CD4-positive, alpha-beta T cell (primary cell): ENCODE data around the gene C11orf21. TPM values are rescaled to one million over a fixed set of nuclear protein-coding genes. Genes with fewer than 3 reads are reported as not detected.

Experiments used
- ATAC-seq: fragments of 200-7000 bp; cut with Tn5 transposase; one replicate; pipeline ENCODE4 v1.10.0; 2022; ENCODE audit warnings: mild to moderate bottlenecking; ENCODE audit not compliant: poor library complexity
- CTCF ChIA-PET: fragments of 350-600 bp; sonication (Branson Sonifier 250); formaldehyde crosslinking; loops from one replicate; lab custom pipeline; 2021; ENCODE audit warnings: antibody characterized with exemption, inconsistent platforms; lab: Charles Lee
- POLR2A ChIA-PET: fragments of 350-600 bp; sonication (Branson Sonifier 250); formaldehyde crosslinking; loops from one replicate; lab custom pipeline; 2021; ENCODE audit warnings: antibody characterized with exemption, inconsistent platforms; lab: Charles Lee
- DNase-seq, 14 experiments: peaks; one replicate each; pipeline ENCODE4 v3.0.0-alpha.2; 2013 to 2020; ENCODE audit warnings: mixed read lengths in 2 of 14
- H3K27ac ChIP-seq, 2 donors: one replicate each; pipeline versions ENCODE4 v1.5.1 to v1.7.0; 2013; ENCODE audit warnings: low read length in 2 of 2, low read depth in 1 of 2, mild to moderate bottlenecking in 1 of 2
- H3K27me3 ChIP-seq, 2 experiments: 1 replicate in 1 of 2; 2 replicates in 1 of 2; pipeline versions ENCODE4 v1.6.1 to v1.7.0; 2013; ENCODE audit warnings: low read length in 2 of 2, control low read depth in 1 of 2, mild to moderate bottlenecking in 1 of 2, moderate library complexity in 1 of 2; ENCODE audit not compliant: insufficient read depth in 2 of 2, control insufficient read depth in 1 of 2
- H3K36me3 ChIP-seq: one replicate; pipeline ENCODE4 v1.6.1; 2013; ENCODE audit warnings: low read length, control low read depth; ENCODE audit not compliant: insufficient read depth
- H3K4me1 ChIP-seq: one replicate; pipeline ENCODE4 v1.6.1; 2013; ENCODE audit warnings: low read length, control low read depth; ENCODE audit not compliant: insufficient read depth
- H3K4me3 ChIP-seq: one replicate; pipeline ENCODE4 v1.5.1; 2013; ENCODE audit warnings: mild to moderate bottlenecking, low read length, moderate library complexity
- H3K9me3 ChIP-seq, 2 experiments: 1 replicate in 1 of 2; 2 replicates in 1 of 2; pipeline versions ENCODE4 v1.6.1 to v1.7.0; 2013; ENCODE audit warnings: low read length in 2 of 2, mild to moderate bottlenecking in 2 of 2, control low read depth in 1 of 2, moderate library complexity in 1 of 2; ENCODE audit not compliant: control insufficient read depth in 1 of 2, insufficient read depth in 1 of 2
- H3K27ac Mint-ChIP-seq: one replicate; pipeline ENCODE4 v1.8.0; 2020; ENCODE audit warnings: mixed read lengths
- H3K27me3 Mint-ChIP-seq: one replicate; pipeline ENCODE4 v1.8.0; 2021; ENCODE audit warnings: mixed read lengths
- H3K36me3 Mint-ChIP-seq: one replicate; pipeline ENCODE4 v1.8.0; 2021; ENCODE audit warnings: low read depth, mixed read lengths
- H3K4me1 Mint-ChIP-seq: one replicate; pipeline ENCODE4 v1.8.0; 2021; ENCODE audit warnings: low read depth, mixed read lengths
- H3K4me3 Mint-ChIP-seq: one replicate; pipeline ENCODE4 v1.8.0; 2020; ENCODE audit warnings: mild to moderate bottlenecking, mixed read lengths
- H3K9me3 Mint-ChIP-seq: one replicate; pipeline ENCODE4 v1.8.0; 2020; ENCODE audit warnings: mixed read lengths
- CTCF ChIP-seq: fragments of 200-600 bp; IDR thresholded peaks from one replicate; pipeline ENCODE4 v1.8.0; 2022; ENCODE audit warnings: antibody characterized with exemption, mild to moderate bottlenecking
- intact Hi-C, 2 experiments: fragments of 100-400 bp; cut with DNase I in 1 of 2; cut with micrococcal nuclease in 1 of 2; formaldehyde crosslinking; loops; one replicate each; pipeline versions ENCODE4 v1.15.1 to v1.9.0; 2023 to 2025; cut with DNase I, micrococcal nuclease
- total RNA-seq, 174 experiments: library from RNA in 2 of 174; stranded (reverse) in 2 of 174; gene quantifications; one replicate each; pipeline ENCODE4 v1.2.3 and lab custom pipeline; 2021 to 2026

Gene C11orf21
- total RNA-seq, 2 experiments from 2014 or later: 71.2 to 71.7 TPM

GRCh38 chr11:2247496-2247895 is 54.2 kb downstream of the C11orf21 start:
- intact Hi-C loops: no loop called here
- H3K4me1 Mint-ChIP-seq: no peaks in the 10 kb centered on the region
- H3K4me3 Mint-ChIP-seq: no peak overlapping the region
- peaks cover 12% of the 10 kb centered on the region for H3K27me3 Mint-ChIP-seq
- TF ChIP-seq CTCF: no peak
- H3K36me3 ChIP-seq: no peaks in the 10 kb centered on the region
- H3K27me3 ChIP-seq: no peaks in the 10 kb centered on the region
- no peak overlapping the region for H3K27ac Mint-ChIP-seq
- H3K4me1 ChIP-seq: no peaks in the 10 kb centered on the region
- ChIA-PET POLR2A (no interaction called here), CTCF (no interaction called here)
- DNase-seq: no peak
- H3K36me3 Mint-ChIP-seq: no peaks in the 10 kb centered on the region
- H3K27ac ChIP-seq: no peak overlapping the region
- no peaks in the 10 kb centered on the region for H3K9me3 ChIP-seq
- ATAC-seq: no peak
- no peak overlapping the region for H3K4me3 ChIP-seq
- H3K9me3 Mint-ChIP-seq: peaks cover 4% of the 10 kb centered on the region

Other genes with a start within 250 kb of the C11orf21 start
- gene IGF2, start 162.5 kb downstream of the C11orf21 start, total RNA-seq: not detected
- gene INS, start 140.7 kb downstream of the C11orf21 start, total RNA-seq: not detected
- not detected for gene TH, start 130.1 kb downstream of the C11orf21 start, total RNA-seq
- not detected for gene ASCL2, start 31.3 kb downstream of the C11orf21 start, total RNA-seq
- 10 to 100 TPM; 81.8 TPM for gene TSPAN32, start 95 bp upstream of the C11orf21 start, total RNA-seq
- gene CD81, start 75.4 kb upstream of the C11orf21 start, total RNA-seq: 100 to 1,000 TPM; 181 to 183 TPM
- gene TSSC4, start 98.8 kb upstream of the C11orf21 start, total RNA-seq: 10 to 100 TPM; 47.5 to 50.0 TPM
- 1 to 10 TPM in 1 of 2 experiments, under 1 TPM in 1; 0.91 to 1.3 TPM for gene TRPM5, start 142.6 kb upstream of the C11orf21 start, total RNA-seq
- 10 to 100 TPM; 31.3 to 33.1 TPM for gene KCNQ1, start 143.1 kb upstream of the C11orf21 start, total RNA-seq